Measurements from ENCODE around the gene CDYL. TPM values are rescaled to one million over a fixed set of nuclear protein-coding genes. Genes with fewer than 3 reads are reported as not detected.

CDYL gene
- total and polyA plus RNA-seq, 9 donors = 9.9 to 71.3 (median 45.1) TPM

DNA sequence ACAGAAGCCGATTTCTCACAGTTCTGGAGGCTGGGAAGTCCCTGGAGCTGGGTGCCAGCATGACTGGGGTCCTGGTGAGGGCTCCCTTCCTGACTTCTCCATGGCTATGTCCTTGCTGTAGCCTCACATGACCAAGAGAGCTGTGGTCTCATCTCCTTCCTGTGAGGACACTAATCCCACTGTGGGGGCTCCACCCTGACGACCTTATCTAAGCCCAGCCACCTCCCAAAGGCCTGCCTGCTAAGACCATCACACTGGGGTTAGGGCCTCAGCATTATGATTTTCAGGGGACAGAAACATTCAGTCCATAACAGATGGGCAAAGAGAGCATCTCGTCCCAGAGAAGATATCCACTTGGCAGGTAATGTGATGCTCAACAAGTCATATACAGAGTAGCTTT is 210.8 kb downstream of the CDYL start:
- intact Hi-C loops (cut with DNase I) = no loop called here
- no peak for DNase-seq
- Histone ChIP-seq H3K27me3 (no peaks in the 10 kb centered on the region), H3K27ac (no peak overlapping the region), H3K36me3 (no peaks in the 10 kb centered on the region), H3K4me3 (no peak overlapping the region), H3K4me1 (ENCODE audit: insufficient read depth) (no peaks in the 10 kb centered on the region), H3K9me3 (no peaks in the 10 kb centered on the region)
- 75 to 77% (median 75%) methylated on average over 3 of the region's 3 CpGs for WGBS, 3 donors
- TF ChIP-seq EP300 (IDR thresholded peaks at IDR 0.05) (no peak), POLR2A (IDR thresholded peaks at IDR 0.05) (no peak), CTCF (IDR thresholded peaks at IDR 0.05) (no peak)

DNA sequence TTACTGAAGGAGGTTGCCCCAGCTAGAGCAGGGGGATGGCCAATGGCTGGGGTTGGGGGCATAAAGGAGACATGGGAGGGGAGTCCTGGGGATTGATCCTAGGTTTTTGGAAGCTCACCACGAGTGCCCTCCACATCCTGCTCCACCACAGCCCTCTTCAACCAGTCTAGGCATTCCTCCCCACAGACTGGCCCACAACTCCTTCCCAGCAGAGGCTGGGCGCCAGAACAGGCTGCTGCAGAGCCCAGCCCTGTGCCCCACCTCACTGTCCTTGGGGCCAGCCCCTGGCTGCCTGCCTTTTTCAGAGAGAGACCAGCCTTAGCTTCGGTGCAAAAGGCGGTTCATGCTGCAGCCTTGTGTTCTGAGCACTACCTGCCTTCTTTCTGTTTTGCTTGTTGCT is 211.2 kb downstream of the CDYL start:
- no peak overlapping the region for H3K4me3 ChIP-seq
- H3K9me3 ChIP-seq = no peaks in the 10 kb centered on the region
- no peaks in the 10 kb centered on the region for H3K36me3 ChIP-seq
- H3K4me1 ChIP-seq (ENCODE audit: insufficient read depth) = no peaks in the 10 kb centered on the region
- 82 to 95% (median 89%) methylated on average over 4 of the region's 4 CpGs for WGBS, 3 donors
- no peak for TF ChIP-seq CTCF (IDR thresholded peaks at IDR 0.05)
- no peak for TF ChIP-seq POLR2A (IDR thresholded peaks at IDR 0.05)
- TF ChIP-seq EP300 (IDR thresholded peaks at IDR 0.05) = no peak
- no peak overlapping the region for H3K27ac ChIP-seq
- DNase-seq = no peak
- intact Hi-C loops (cut with DNase I) = no loop called here
- no peaks in the 10 kb centered on the region for H3K27me3 ChIP-seq

- Histone ChIP-seq H3K4me3 (no peak overlapping the region), H3K27ac (no peak overlapping the region), H3K4me1 (ENCODE audit: insufficient read depth) (peaks cover 4% of the 10 kb centered on the region), H3K9me3 (no peaks in the 10 kb centered on the region), H3K36me3 (no peaks in the 10 kb centered on the region), H3K27me3 (no peaks in the 10 kb centered on the region)
- intact Hi-C loops (cut with DNase I) = no loop called here
- WGBS, 3 donors = 93 to 97% (median 96%) methylated on average over 3 of the region's 3 CpGs
- no peak for TF ChIP-seq CTCF (IDR thresholded peaks at IDR 0.05)
- no peak for TF ChIP-seq POLR2A (IDR thresholded peaks at IDR 0.05)
- no peak for TF ChIP-seq EP300 (IDR thresholded peaks at IDR 0.05)
- no peak for DNase-seq
Measured at GRCh38 chr6:4994741-4995140, 218.5 kb downstream of the CDYL start.

GRCh38 chr6:4997862-4998261 is 221.7 kb downstream of the CDYL start:
- Histone ChIP-seq H3K9me3 (no peaks in the 10 kb centered on the region), H3K4me1 (ENCODE audit: insufficient read depth) (peaks cover 4% of the 10 kb centered on the region), H3K27me3 (no peaks in the 10 kb centered on the region), H3K4me3 (no peak overlapping the region), H3K36me3 (no peaks in the 10 kb centered on the region), H3K27ac (no peak overlapping the region)
- 77 to 86% (median 78%) methylated on average over 6 of the region's 6 CpGs for WGBS, 3 donors
- TF ChIP-seq CTCF (IDR thresholded peaks at IDR 0.05) = no peak
- TF ChIP-seq EP300 (IDR thresholded peaks at IDR 0.05) = no peak
- no peak for TF ChIP-seq POLR2A (IDR thresholded peaks at IDR 0.05)
- DNase-seq = no peak
- intact Hi-C loops (cut with DNase I) = no loop called here

DNA sequence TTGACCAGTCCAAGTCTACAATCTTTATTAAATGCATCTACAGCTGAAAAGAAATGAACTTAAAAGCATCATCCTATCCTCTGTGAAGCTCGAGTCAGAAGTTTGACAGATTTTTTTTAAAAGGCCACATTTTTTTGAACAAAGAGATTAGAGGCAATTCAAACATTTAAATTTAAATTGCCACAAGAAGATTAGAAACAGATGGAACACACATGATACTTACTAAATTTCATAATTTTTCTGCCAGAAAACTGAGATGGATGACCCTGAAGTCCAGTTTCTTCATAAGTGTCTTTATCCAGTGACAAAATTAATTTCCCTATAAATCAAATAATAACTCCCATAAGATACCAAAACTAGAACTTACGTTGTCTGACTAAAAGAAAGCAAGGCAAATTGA is 223.4 kb downstream of the CDYL start:
- TF ChIP-seq CTCF (IDR thresholded peaks at IDR 0.05) (no peak), EP300 (IDR thresholded peaks at IDR 0.05) (no peak), POLR2A (IDR thresholded peaks at IDR 0.05) (no peak)
- H3K36me3 ChIP-seq = no peaks in the 10 kb centered on the region
- H3K27me3 ChIP-seq = no peaks in the 10 kb centered on the region
- intact Hi-C loops (cut with DNase I) = no loop called here
- H3K27ac ChIP-seq = no peak overlapping the region
- no peak overlapping the region for H3K4me3 ChIP-seq
- no peak for DNase-seq
- WGBS, 3 donors = 61 to 74% (median 74%) methylated on average over 2 of the region's 2 CpGs
- no peaks in the 10 kb centered on the region for H3K9me3 ChIP-seq
- peaks cover 4% of the 10 kb centered on the region for H3K4me1 ChIP-seq (ENCODE audit: insufficient read depth)

All from ovary (tissue), 9 donors.